DND-41 (cell line): ENCODE measurements around the gene ANK3.

ENCODE experiments used
- ATAC-seq: fragments of 200-7000 bp; cut with Tn5 transposase; 3 replicates; pipeline ENCODE4 v1.9.1; 2021; ENCODE audit warnings: low read depth; ENCODE audit not compliant: insufficient read depth
- DNase-seq: peaks from one replicate; pipeline ENCODE4 v3.0.0-alpha.2; 2020
- H2AFZ ChIP-seq: 2 replicates; pipeline ENCODE4 v1.6.0; 2012; ENCODE audit warnings: low read depth, low read length
- H3K27ac ChIP-seq: 2 replicates; pipeline ENCODE4 v1.5.1; 2012; ENCODE audit warnings: low read length, inconsistent platforms
- H3K27me3 ChIP-seq: fragments of 200-600 bp; sonication (generic); 2 replicates; pipeline ENCODE4 v1.6.0; 2012; ENCODE audit warnings: low read length, mild to moderate bottlenecking, inconsistent platforms; ENCODE audit not compliant: insufficient read depth, poor library complexity
- H3K36me3 ChIP-seq: 2 replicates; pipeline ENCODE4 v1.5.1; 2012; ENCODE audit warnings: low read length, inconsistent platforms; ENCODE audit not compliant: insufficient read depth
- H3K4me1 ChIP-seq: 2 replicates; pipeline ENCODE4 v1.5.1; 2012; ENCODE audit warnings: mild to moderate bottlenecking, low read length; ENCODE audit not compliant: insufficient read depth
- H3K4me2 ChIP-seq: 2 replicates; pipeline ENCODE4 v1.6.0; 2012; ENCODE audit warnings: mild to moderate bottlenecking, moderate library complexity, low read length, inconsistent platforms; ENCODE audit not compliant: insufficient read depth
- H3K4me3 ChIP-seq, 2 experiments: fragments of 200-600 bp in 1 of 2; shearing (Covaris generic) in 1 of 2; 2 replicates each; pipeline ENCODE4 v1.5.1; 2012 to 2016; ENCODE audit warnings: inconsistent platforms in 2 of 2, low read length in 2 of 2, mild to moderate bottlenecking in 2 of 2, low read depth in 1 of 2, moderate library complexity in 1 of 2
- H3K79me2 ChIP-seq: 2 replicates; pipeline ENCODE4 v1.6.0; 2012; ENCODE audit warnings: low read length, inconsistent platforms; ENCODE audit not compliant: insufficient read depth
- H3K9ac ChIP-seq: 2 replicates; pipeline ENCODE4 v1.6.0; 2012; ENCODE audit warnings: low read depth, mild to moderate bottlenecking, inconsistent platforms, low read length, moderate library complexity
- H3K9me3 ChIP-seq: 2 replicates; pipeline ENCODE4 v1.5.1; 2012; ENCODE audit warnings: low read length, moderate library complexity, mild to moderate bottlenecking, inconsistent platforms; ENCODE audit not compliant: insufficient read depth, severe bottlenecking
- H4K20me1 ChIP-seq: 2 replicates; pipeline ENCODE4 v1.6.0; 2012; ENCODE audit warnings: low read length; ENCODE audit not compliant: insufficient read depth
- EZH2 ChIP-seq: IDR thresholded peaks from 3 replicates; pipeline ENCODE4 v1.6.1; 2012; ENCODE audit warnings: borderline replicate concordance, low read depth, mild to moderate bottlenecking, moderate library complexity, low read length, inconsistent platforms; ENCODE audit not compliant: severe bottlenecking
- TF ChIP-seq, protein P1 (sequence below): IDR thresholded peaks from 2 replicates; pipeline ENCODE4 v1.5.1; 2012; ENCODE audit warnings: borderline replicate concordance, low read length, moderate library complexity, mild to moderate bottlenecking; ENCODE audit not compliant: poor library complexity, severe bottlenecking; ENCODE audit errors: extremely low read depth

Gene ANK3

DNA sequence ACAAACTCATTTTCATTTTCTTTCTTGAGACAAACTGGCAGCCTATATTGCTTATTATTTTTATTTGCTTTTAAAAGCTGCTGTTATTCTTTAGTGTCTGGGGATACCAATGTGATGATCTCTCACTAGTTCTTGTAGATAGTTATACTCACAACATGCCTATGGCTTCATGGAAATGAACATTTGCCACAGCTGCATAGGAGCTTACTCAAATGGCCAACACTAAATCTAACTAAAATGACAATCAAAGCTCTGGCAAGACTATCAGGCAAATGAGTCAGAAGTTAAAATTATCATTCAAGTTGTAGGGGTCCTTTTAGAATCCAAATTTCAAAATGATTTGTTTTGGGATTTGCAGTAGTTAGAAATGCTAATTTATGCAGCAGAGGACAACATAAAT is 225.9 kb downstream of the ANK3 start:
- no peak overlapping the region for H3K27ac ChIP-seq
- no peak for DNase-seq
- no peaks in the 10 kb centered on the region for H3K36me3 ChIP-seq
- no peaks in the 10 kb centered on the region for H3K79me2 ChIP-seq
- no peak overlapping the region for H3K9ac ChIP-seq
- no peak for TF ChIP-seq EZH2
- TF ChIP-seq, protein P1, sequence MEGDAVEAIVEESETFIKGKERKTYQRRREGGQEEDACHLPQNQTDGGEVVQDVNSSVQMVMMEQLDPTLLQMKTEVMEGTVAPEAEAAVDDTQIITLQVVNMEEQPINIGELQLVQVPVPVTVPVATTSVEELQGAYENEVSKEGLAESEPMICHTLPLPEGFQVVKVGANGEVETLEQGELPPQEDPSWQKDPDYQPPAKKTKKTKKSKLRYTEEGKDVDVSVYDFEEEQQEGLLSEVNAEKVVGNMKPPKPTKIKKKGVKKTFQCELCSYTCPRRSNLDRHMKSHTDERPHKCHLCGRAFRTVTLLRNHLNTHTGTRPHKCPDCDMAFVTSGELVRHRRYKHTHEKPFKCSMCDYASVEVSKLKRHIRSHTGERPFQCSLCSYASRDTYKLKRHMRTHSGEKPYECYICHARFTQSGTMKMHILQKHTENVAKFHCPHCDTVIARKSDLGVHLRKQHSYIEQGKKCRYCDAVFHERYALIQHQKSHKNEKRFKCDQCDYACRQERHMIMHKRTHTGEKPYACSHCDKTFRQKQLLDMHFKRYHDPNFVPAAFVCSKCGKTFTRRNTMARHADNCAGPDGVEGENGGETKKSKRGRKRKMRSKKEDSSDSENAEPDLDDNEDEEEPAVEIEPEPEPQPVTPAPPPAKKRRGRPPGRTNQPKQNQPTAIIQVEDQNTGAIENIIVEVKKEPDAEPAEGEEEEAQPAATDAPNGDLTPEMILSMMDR, result no peak
- no peak overlapping the region for H3K4me2 ChIP-seq
- H3K9me3 ChIP-seq, result no peaks in the 10 kb centered on the region
- H4K20me1 ChIP-seq, result no peaks in the 10 kb centered on the region
- H3K4me3 ChIP-seq, result no peak overlapping the region
- ATAC-seq, result no peak
- no peaks in the 10 kb centered on the region for H3K4me1 ChIP-seq
- no peak overlapping the region for H2AFZ ChIP-seq
- no peaks in the 10 kb centered on the region for H3K27me3 ChIP-seq

GRCh38 chr10:60162631-60163030 is 227.0 kb downstream of the ANK3 start:
- no peak overlapping the region for H3K4me3 ChIP-seq
- H3K27ac ChIP-seq, result no peak overlapping the region
- no peak overlapping the region for H2AFZ ChIP-seq
- no peak overlapping the region for H3K4me2 ChIP-seq
- no peaks in the 10 kb centered on the region for H3K27me3 ChIP-seq
- no peaks in the 10 kb centered on the region for H3K9me3 ChIP-seq
- H3K4me1 ChIP-seq, result no peaks in the 10 kb centered on the region
- no peak overlapping the region for H3K9ac ChIP-seq
- H3K36me3 ChIP-seq, result no peaks in the 10 kb centered on the region
- H4K20me1 ChIP-seq, result no peaks in the 10 kb centered on the region
- TF ChIP-seq EZH2, result no peak
- TF ChIP-seq, protein P1, result no peak
- ATAC-seq (no peak), DNase-seq (no peak)
- H3K79me2 ChIP-seq, result no peaks in the 10 kb centered on the region

DNA sequence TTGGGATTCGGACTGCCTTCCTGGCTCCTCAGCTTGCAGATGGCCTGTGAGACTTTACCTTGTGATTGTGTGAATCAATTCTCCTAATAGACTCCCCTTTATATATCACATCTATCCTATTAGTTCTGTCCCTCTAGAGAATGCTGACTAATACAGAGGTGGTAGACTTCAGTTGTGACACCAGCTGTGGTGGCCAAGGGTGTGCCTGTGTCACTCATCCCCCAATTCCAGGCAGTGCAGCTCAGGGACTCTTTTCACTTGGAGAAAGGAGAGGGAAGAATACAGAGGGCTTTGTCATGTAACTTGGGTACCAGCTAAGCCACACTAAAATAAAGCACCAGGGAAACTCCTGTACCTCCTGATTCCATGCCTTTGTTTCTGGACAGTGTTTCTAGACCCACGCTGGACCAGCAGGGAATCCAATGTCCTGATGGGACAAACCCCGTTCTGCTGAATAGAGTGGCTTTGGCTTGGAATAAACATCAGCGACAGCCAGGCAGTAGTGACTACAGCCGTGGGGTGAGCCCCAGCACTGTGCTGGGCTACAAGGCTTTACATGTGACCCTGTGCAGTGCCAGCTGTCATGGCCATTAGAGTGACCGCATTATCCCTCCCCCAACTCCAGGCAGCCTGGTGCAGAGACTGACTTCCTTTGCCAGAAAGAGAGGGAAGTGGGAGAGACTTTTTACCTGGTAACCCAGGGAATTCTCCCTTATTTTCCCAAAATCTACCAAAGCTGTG is 233.6 kb downstream of the ANK3 start:
- no peaks in the 10 kb centered on the region for H3K79me2 ChIP-seq
- H4K20me1 ChIP-seq, result no peaks in the 10 kb centered on the region
- TF ChIP-seq EZH2, result no peak
- TF ChIP-seq, protein P1, result no peak
- ATAC-seq, result no peak
- H3K4me1 ChIP-seq, result no peaks in the 10 kb centered on the region
- no peak overlapping the region for H3K4me2 ChIP-seq
- H2AFZ ChIP-seq, result no peak overlapping the region
- no peaks in the 10 kb centered on the region for H3K9me3 ChIP-seq
- H3K27me3 ChIP-seq, result no peaks in the 10 kb centered on the region
- no peak for DNase-seq
- H3K36me3 ChIP-seq, result no peaks in the 10 kb centered on the region
- H3K27ac ChIP-seq, result no peak overlapping the region
- H3K4me3 ChIP-seq, result no peak overlapping the region
- H3K9ac ChIP-seq, result no peak overlapping the region
